Uterus (tissue), 4 donors: Measurements from ENCODE around the gene SYNE1. TPM values are rescaled to one million over a fixed set of nuclear protein-coding genes. Genes with fewer than 3 reads are reported as not detected.
A peak's percentile ranks its signal among the peaks of the same experiment; 100 is the strongest.

Experiments used
- DNase-seq, 2 donors: peaks; one replicate each; pipeline ENCODE4 v3.0.0-alpha.2; 2019 to 2020
- H3K27ac ChIP-seq, 2 donors: fragments of 200-600 bp; sonication (generic); 1 replicate in 1 of 2; 2 replicates in 1 of 2; pipeline ENCODE4 v1.5.1; 2016 to 2018
- H3K27me3 ChIP-seq, 2 donors: fragments of 200-600 bp; sonication (generic); one replicate each; pipeline ENCODE4 v1.5.1; 2018 to 2019; ENCODE audit warnings: control low read depth in 1 of 2
- H3K36me3 ChIP-seq, 2 donors: fragments of 200-600 bp; sonication (generic); one replicate each; pipeline ENCODE4 v1.5.1; 2019; ENCODE audit warnings: control low read depth in 1 of 2
- H3K4me1 ChIP-seq, 2 donors: fragments of 200-600 bp; sonication (generic); one replicate each; pipeline ENCODE4 v1.5.1; 2018 to 2019; ENCODE audit warnings: control low read depth in 1 of 2
- H3K4me3 ChIP-seq, 2 donors: fragments of 200-600 bp; sonication (generic); 1 replicate in 1 of 2; 2 replicates in 1 of 2; pipeline ENCODE4 v1.5.1; 2018 to 2019; ENCODE audit warnings: mild to moderate bottlenecking in 1 of 2
- H3K9me3 ChIP-seq, 2 donors: fragments of 200-600 bp; sonication (generic); one replicate each; pipeline ENCODE4 v1.5.1; 2019; ENCODE audit warnings: control low read depth in 1 of 2
- CTCF ChIP-seq, 4 experiments: fragments of 200-600 bp in 2 of 4; fragments of 450-650 bp in 2 of 4; sonication (generic) in 2 of 4; IDR thresholded peaks; one replicate each; pipeline ENCODE4 v1.5.1; 2016 to 2019; ENCODE audit warnings: antibody characterized with exemption in 4 of 4, mild to moderate bottlenecking in 2 of 4, moderate library complexity in 1 of 4
- POLR2A ChIP-seq, 2 donors: fragments of 450-650 bp; IDR thresholded peaks; one replicate each; pipeline ENCODE4 v1.6.1; 2016; ENCODE audit warnings: antibody characterized with exemption in 2 of 2, mild to moderate bottlenecking in 1 of 2, moderate library complexity in 1 of 2
- intact Hi-C: fragments of 100-400 bp; cut with DNase I; formaldehyde crosslinking; loops from one replicate; pipeline ENCODE4 v1.15.1; 2023; ENCODE audit warnings: low total_unique reads
- total RNA-seq, 4 donors: library from RNA; depleted of rRNA in 3 of 4; stranded (reverse); fragments of >200 nt in 3 of 4; gene quantifications; one replicate each; pipeline versions ENCODE4 v1.1.0 to v1.2.4, GENCODE V29; 2014 to 2023
- donor health status: DM: yes; HTN: yes; CAD: no.

Gene SYNE1
- total RNA-seq, 4 donors from 2014 or later: 134 to 339 (median 181) TPM

- Histone ChIP-seq H3K36me3 (no peaks in the 10 kb centered on the region), H3K4me3 (no peak overlapping the region), H3K4me1 (no peaks in the 10 kb centered on the region), H3K27me3 (no peaks in the 10 kb centered on the region), H3K27ac (no peak overlapping the region), H3K9me3 (no peaks in the 10 kb centered on the region)
- TF ChIP-seq POLR2A (IDR thresholded peaks at IDR 0.05) (no peak), CTCF (IDR thresholded peaks at IDR 0.05) (no peak)
- no peak for DNase-seq
- intact Hi-C loops: no loop called here
Measured at GRCh38 chr6:152680879-152681517, 43.8 kb upstream of the SYNE1 start.

- no peak for TF ChIP-seq POLR2A (IDR thresholded peaks at IDR 0.05)
- no peak for TF ChIP-seq CTCF (IDR thresholded peaks at IDR 0.05)
- no peak overlapping the region for H3K27ac ChIP-seq
- no peaks in the 10 kb centered on the region for H3K36me3 ChIP-seq
- H3K9me3 ChIP-seq: no peaks in the 10 kb centered on the region
- intact Hi-C loops: no loop called here
- H3K27me3 ChIP-seq: no peaks in the 10 kb centered on the region
- H3K4me3 ChIP-seq: no peak overlapping the region
- DNase-seq: no peak
- no peaks in the 10 kb centered on the region for H3K4me1 ChIP-seq
Measured at GRCh38 chr6:152680151-152680550, 43.0 kb upstream of the SYNE1 start.

- intact Hi-C loops: loop anchor here (10.0 kb wide), 1 partner anchor 128 kb away; no protein-coding TSS in a partner anchor
- TF ChIP-seq CTCF (IDR thresholded peaks at IDR 0.05): no peak
- no peak for TF ChIP-seq POLR2A (IDR thresholded peaks at IDR 0.05)
- DNase-seq: no peak
- H3K36me3 ChIP-seq: no peaks in the 10 kb centered on the region
- peak overlapping the region in 1 of 2 donors; percentile 22 for H3K27ac ChIP-seq
- H3K9me3 ChIP-seq: no peaks in the 10 kb centered on the region
- no peaks in the 10 kb centered on the region for H3K4me1 ChIP-seq
- no peaks in the 10 kb centered on the region for H3K27me3 ChIP-seq
- H3K4me3 ChIP-seq: no peak overlapping the region
Measured at GRCh38 chr6:152673236-152673635, 36.1 kb upstream of the SYNE1 start.

GRCh38 chr6:152671171-152671570 is 34.0 kb upstream of the SYNE1 start:
- intact Hi-C loops: loop anchor here (10.0 kb wide), 1 partner anchor 126 kb away; no protein-coding TSS in a partner anchor
- no peaks in the 10 kb centered on the region for H3K9me3 ChIP-seq
- H3K27me3 ChIP-seq: no peaks in the 10 kb centered on the region
- TF ChIP-seq CTCF (IDR thresholded peaks at IDR 0.05) (no peak), POLR2A (IDR thresholded peaks at IDR 0.05) (no peak)
- no peaks in the 10 kb centered on the region for H3K36me3 ChIP-seq
- no peaks in the 10 kb centered on the region for H3K4me1 ChIP-seq
- no peak overlapping the region for H3K4me3 ChIP-seq
- H3K27ac ChIP-seq: no peak overlapping the region
- no peak for DNase-seq

GRCh38 chr6:152669895-152670294 is 32.7 kb upstream of the SYNE1 start:
- TF ChIP-seq POLR2A (IDR thresholded peaks at IDR 0.05) (no peak), CTCF (IDR thresholded peaks at IDR 0.05) (peak; percentile 41 to 70 (median 54))
- Histone ChIP-seq H3K36me3 (no peaks in the 10 kb centered on the region), H3K27ac (no peak overlapping the region), H3K4me1 (no peaks in the 10 kb centered on the region), H3K4me3 (no peak overlapping the region), H3K9me3 (no peaks in the 10 kb centered on the region), H3K27me3 (no peaks in the 10 kb centered on the region)
- intact Hi-C loops: loop anchor here (10.0 kb wide), 1 partner anchor 125 kb away; no protein-coding TSS in a partner anchor
- DNase-seq: no peak
